Measurements from ENCODE around the gene GANC.

The GANC gene

DNA sequence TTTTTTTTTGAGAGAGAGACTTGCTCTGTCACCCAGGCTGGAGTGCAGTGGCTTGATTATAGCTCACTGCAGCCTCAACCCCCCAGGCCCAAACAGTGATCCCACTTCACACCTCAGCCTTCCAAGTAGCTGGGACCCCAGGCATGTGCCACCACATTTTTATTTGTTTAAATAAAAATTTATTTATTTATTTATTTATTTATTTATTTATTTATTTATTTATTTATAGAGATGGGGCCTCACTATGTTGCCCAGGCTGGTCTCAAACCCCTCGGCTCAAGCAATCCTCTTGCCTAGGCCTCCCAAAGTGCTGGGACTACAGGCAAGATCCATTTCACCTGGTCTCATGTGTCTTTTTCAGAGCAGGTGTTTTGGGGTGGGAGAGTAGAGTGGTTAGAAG, 101.8 kb downstream of the GANC start:
- no peak for DNase-seq (ENCODE audit: low spot score)
- TF ChIP-seq, protein P1, sequence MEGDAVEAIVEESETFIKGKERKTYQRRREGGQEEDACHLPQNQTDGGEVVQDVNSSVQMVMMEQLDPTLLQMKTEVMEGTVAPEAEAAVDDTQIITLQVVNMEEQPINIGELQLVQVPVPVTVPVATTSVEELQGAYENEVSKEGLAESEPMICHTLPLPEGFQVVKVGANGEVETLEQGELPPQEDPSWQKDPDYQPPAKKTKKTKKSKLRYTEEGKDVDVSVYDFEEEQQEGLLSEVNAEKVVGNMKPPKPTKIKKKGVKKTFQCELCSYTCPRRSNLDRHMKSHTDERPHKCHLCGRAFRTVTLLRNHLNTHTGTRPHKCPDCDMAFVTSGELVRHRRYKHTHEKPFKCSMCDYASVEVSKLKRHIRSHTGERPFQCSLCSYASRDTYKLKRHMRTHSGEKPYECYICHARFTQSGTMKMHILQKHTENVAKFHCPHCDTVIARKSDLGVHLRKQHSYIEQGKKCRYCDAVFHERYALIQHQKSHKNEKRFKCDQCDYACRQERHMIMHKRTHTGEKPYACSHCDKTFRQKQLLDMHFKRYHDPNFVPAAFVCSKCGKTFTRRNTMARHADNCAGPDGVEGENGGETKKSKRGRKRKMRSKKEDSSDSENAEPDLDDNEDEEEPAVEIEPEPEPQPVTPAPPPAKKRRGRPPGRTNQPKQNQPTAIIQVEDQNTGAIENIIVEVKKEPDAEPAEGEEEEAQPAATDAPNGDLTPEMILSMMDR (IDR thresholded peaks at IDR 0.05; ENCODE audit: extremely low read depth, missing control alignments): no peak

- TF ChIP-seq, protein P1 (IDR thresholded peaks at IDR 0.05; ENCODE audit: extremely low read depth, missing control alignments): no peak
- DNase-seq (ENCODE audit: low spot score): no peak
These were observed 102.3 kb downstream of the GANC start for GRCh38 chr15:42375252-42375651.

GRCh38 chr15:42375941-42376340, 102.9 kb downstream of the GANC start:
- DNase-seq (ENCODE audit: low spot score): no peak

DNA sequence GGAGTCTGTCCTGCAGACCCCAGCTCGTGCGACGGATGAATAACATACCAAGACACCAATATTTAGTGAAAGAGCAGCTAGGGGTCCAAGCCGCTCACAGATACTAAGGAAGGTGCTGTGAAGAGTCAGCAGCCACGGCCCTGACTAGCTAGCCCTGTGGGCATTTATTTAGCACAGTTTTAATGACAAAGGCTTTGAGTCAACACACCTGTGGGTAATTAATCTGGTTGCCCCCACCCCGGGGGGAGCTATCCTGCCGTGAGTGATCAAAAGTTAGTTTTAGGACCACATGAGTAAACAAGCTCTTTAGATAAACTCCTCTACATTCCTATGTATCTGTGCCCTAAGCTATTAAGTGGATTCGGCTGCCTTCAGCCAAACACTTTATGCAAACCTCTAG, 105.0 kb downstream of the GANC start:
- DNase-seq (ENCODE audit: low spot score): no peak
- TF ChIP-seq, protein P1 (IDR thresholded peaks at IDR 0.05; ENCODE audit: extremely low read depth, missing control alignments): no peak

More at GRCh38 chr15:42375941-42376340, 102.9 kb downstream of the GANC start:
- TF ChIP-seq, protein P1 (IDR thresholded peaks at IDR 0.05; ENCODE audit: extremely low read depth, missing control alignments): no peak

DNA sequence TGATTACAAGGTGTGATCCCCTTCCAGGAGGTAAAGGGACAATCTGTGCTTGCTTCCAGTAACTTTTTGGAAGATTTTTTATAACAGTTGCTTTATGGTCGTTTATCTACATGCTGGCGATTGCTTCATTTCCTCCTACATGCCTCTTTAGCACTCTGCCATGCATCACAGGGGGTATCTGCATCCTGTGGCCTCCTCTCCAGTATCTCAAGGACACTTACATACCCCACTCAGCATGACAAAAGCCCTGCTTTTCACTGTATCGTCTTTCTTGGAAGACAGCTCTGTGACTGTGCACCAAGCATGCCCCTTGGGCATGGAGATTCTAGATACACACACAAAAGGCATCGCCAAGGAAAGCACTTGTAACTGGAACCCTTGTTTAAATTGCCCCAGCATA, 111.6 kb downstream of the GANC start:
- DNase-seq (ENCODE audit: low spot score): no peak
- TF ChIP-seq, protein P1 (IDR thresholded peaks at IDR 0.05; ENCODE audit: extremely low read depth, missing control alignments): no peak

- TF ChIP-seq, protein P1 (IDR thresholded peaks at IDR 0.05; ENCODE audit: extremely low read depth, missing control alignments): peak; percentile 39
- peak; percentile 52 for DNase-seq (ENCODE audit: low spot score)
These were observed 112.4 kb downstream of the GANC start for GRCh38 chr15:42385206-42385979.

DNA sequence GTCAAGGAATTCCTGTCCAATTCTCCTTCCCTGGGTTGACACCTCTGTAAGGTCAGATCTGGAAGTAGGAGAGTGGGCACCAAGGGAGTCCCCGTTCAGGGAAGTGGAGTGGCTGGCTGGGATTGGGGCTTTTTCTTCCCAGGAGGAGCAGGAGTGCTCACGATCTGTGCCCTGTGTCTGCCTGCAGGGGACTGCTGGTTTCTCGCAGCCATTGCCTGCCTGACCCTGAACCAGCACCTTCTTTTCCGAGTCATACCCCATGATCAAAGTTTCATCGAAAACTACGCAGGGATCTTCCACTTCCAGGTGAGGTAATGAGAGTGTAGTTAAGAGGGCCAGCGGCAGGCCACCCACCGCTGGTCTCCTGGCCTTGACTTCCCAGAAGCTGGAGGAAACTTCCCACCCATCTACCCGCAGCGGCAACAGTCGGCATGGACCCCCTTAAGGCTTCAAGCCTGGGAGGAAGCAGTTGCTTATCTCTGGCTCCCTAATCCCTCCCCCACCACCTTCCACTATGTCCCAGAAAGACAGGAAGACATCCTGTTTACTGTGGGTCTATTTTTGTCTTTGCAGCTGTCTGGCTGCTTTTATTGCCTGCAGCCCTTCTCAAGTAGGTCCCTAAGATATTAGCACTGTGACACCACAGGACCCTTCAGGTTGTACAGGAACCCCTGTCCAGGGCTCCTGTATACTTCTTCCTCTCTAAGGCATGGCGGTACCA, 113.1 kb downstream of the GANC start:
- DNase-seq (ENCODE audit: low spot score): no peak

More for the DNA sequence above, 113.1 kb downstream of the GANC start:
- TF ChIP-seq, protein P1 (IDR thresholded peaks at IDR 0.05; ENCODE audit: extremely low read depth, missing control alignments): no peak
